Activated naive CD8-positive, alpha-beta T cell treated with anti-CD3 and anti-CD28 coated beads, Interleukin-2, amount 50 U/mL, for 16 hours (primary cell): ENCODE data around the gene DYTN.

Experiments used
- DNase-seq: peaks from one replicate; pipeline ENCODE4 v3.0.0-alpha.2; 2020; ENCODE audit warnings: low read depth, low spot score

Gene DYTN

GRCh38 chr2:206701952-206702605, 16.1 kb downstream of the DYTN start:
- DNase-seq = no peak

- DNase-seq = no peak
These were observed 18.0 kb downstream of the DYTN start for GRCh38 chr2:206700156-206700555.

DNA sequence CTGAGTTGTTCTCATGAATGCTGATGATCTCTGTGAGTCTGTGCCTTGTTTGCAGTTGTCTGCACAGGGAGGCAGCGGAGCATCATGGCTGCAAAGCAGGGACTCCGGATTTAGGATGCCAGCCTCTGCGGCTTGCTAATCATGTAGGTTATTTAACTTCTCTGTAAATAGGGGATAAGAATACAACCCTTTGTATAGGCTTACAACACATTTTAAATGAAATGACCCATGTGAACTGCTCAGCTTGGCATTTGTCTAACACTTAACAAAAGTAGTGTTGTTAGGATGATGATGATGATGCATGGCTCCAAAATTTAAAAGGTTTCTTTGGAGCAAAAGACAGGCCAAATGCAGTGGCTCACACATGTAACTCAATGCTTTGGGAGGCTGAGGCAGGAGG, 19.4 kb downstream of the DYTN start:
- no peak for DNase-seq

DNA sequence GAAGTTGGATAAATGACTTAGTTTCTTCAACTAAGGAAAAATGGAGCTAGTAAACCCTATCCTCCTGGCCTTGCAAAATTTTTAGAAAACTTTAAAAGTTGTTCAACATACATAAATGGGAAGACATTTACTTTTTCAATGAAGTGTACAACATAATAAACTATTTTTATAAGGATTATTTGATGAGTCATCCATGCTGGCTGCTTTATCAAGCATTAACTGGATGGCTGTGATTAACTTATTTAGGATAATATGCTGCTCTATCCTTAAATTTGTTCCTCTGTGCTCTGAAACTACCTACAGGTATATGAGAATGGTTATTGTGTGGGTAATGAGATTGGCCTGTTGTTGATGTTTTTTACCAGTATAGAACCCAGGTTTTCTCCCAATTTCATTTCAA, 21.3 kb downstream of the DYTN start:
- DNase-seq = no peak

- peak; percentile 7 for DNase-seq
These were observed 24.6 kb downstream of the DYTN start for GRCh38 chr2:206693399-206694137.

- no peak for DNase-seq
These were observed 25.2 kb downstream of the DYTN start for GRCh38 chr2:206692971-206693370.

- DNase-seq = no peak
These were observed 29.2 kb downstream of the DYTN start for GRCh38 chr2:206688990-206689389.

DNA sequence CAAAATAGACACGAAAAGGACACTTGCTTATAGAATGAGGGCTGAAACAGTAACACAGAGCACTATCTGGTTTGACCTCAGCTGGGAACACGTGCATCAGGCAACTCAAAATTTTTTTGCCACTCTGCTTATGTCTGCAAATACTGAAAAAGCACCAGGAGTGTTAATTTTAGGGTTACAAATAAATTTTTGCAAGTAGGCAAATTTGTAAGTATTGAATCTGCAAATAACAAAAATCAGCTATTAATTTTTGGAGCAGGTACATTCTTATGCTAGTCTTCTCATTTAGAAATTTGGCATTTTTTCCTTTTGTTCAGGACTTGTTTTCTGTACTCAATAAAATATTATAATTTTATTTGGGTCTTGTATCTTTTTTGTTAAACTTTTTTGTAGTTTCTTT, 29.7 kb downstream of the DYTN start:
- DNase-seq = no peak

DNA sequence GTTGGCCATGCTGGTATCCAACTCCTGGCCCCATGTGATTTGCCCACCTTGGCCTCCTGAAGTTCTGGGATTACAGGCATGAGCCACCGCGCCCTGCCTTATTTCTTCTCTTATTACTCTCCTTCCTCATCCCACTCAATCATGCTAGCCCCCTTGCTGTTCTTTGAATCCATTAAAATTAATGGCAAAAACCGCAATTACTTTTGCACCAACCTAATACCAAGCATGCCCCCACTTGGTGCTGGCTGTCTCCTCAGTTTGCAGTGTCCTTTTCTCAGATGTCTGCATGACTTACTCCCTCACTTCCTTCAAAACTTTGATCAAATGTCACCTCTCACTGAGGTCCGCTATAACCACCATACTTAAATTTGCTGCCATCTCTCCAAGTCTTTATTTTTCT, 34.6 kb downstream of the DYTN start:
- DNase-seq = no peak

DNA sequence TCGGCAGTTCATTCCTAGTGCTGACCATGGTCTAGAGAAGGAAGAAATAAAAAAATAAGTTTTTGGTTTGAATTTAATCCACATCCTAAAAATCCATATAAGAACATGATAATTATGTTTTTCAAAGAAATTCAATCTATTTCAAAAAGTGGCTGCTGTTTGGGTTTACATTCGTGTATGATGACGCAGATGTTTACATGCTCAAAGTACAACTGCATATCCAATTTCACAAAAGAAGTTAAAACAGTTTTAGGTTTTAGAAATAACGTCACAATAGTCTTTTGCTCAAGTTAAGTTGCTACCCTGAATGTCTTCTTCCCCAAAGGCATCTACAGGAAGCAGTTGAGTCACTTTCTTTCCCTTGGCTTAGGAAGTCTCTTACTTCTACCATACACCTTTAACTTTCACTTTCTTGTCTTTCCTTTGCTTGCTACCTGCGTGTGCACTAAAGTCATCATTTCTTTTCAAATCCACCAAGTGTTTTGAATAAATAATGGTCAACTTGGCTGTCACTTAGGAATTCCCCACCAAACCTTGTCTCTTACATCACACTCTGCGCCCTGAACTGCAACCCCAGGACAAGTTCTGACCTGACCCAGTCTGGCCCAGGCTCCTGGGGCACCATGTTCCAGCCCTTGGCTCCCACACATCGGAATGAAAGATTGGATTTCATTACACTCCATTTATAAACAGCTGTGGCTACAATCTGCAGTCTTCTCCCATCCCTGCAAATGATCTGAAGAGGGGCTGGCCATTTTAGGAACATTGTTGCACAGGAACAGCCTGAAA, 47.5 kb downstream of the DYTN start:
- DNase-seq = no peak

DNA sequence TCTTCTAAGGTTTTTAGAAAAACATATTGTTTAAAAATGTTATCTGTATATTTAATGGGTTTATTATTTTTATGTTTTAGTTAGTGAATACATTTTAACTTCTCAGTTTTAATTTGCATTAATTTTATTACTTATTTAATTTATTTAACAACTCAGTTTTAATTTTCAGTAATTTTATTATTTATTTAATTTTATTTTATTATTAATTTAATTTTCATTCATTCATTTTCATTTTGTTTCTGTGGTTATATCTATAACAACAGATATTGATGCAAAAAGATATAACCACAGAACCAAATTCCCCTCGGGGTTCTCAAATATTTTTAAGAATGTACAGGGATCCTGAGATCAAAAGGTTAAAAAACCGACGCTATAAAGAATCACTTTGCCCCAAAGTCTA, 52.9 kb downstream of the DYTN start:
- DNase-seq = no peak

DNA sequence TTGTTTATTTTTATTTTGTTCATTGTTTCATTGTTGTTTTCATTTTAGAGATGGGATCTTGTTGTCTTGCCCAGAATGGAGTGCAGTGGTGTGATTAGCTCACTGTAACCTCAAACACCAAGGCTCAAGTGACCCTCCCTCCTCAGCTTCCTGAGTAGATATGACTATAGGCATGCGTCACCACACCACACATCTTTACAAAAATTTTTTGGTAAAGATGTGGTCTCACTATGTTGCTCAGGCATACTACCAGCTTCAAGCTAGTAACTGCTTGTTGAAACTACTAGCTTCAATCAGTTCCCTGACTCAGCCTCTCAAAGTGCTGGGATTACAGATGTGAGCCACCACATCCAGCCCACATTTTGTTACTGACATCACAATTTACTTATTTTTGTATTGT, 61.1 kb downstream of the DYTN start:
- no peak for DNase-seq

DNA sequence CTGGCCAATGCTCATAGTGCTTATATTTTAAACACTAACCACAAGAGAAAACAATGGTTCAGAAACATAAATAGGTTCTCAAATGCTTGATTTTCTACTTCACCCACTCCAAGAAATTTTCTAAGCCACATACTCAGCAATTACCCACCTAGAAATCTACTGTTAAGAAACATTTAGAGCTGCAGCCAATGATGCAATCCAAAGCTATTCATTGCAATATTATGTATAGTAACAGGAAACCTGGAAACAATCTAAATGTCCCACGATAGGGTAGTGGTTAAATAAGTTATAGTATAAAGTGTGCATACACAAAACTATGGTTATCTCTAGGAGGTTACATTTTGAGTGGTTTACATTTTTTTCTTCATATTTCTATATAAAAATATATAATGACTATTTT, 70.2 kb downstream of the DYTN start:
- DNase-seq = no peak

DNA sequence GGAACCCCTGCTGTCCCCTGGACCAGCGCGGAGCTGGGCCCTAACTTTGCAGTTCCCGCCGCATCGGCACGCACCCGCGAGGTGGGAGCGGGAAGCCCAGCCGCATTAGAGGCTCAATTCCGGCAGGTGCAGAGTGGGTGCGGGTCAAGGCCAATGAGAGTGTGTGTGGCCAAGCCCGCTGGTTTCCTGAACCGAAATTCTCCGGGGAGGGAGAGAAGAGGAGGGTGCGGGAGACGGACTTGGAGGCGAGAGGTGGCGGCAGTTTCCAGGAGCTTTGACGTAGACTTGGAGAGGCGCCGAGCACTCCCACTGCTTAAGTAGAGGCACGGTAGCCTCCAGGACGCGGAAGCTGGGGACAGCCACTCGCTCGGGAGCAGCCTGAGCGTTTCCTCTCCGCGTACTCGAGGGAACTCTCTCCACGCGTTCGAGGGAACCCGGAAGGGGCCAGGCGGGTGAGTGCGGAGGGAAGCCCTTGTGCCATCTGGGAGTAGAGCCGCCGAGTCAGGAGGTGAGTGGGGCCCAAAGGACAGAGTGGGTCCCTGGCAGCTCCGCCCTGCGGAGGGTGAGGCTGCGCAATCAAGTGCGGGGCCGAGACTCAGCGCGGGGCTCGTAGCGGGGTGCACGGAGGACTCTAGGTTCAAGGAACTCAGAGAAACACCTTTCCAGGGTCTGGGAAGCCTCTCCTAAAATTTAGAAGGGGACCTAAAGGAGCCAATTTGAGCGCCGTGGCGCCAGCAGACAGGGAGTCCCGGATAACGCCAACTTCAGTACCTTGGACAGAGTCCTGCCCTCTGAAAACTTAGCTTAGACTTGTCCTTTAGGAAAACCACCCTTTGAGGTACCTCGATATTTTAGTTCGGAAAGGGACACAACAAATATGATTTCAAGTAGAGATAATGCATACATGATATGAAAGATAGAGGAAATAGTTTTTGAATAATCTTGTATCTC, 75.8 kb downstream of the DYTN start, which contains the start of gene FAM237A:
FAM237A (plus strand) TSS at position 413 of the 951 bp plus-strand sequence. CDS start 1,750 bp downstream, outside the sequence.
- no peak for DNase-seq

DNA sequence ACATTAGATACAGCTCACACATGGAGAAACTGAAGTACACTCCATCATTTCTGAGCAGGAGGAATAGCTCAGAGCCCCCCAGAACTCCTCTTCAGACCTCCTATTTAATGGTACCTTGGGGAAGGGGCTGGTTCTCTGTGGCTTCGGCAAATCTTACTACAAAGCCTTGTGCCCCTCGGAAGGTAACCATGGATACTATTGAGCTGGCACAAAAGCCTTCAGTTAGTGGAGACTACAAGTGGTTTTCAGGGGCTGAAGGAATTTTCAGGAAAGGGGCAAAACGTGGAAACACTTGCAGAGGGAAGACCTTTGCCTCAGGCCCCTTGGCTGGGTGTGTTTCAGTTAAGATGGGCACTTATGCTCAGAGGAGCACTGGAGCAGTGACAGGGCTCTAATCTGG, 77.0 kb downstream of the DYTN start:
- DNase-seq = no peak

- DNase-seq = no peak
These were observed 78.6 kb downstream of the DYTN start for GRCh38 chr2:206639636-206640035.

DNA sequence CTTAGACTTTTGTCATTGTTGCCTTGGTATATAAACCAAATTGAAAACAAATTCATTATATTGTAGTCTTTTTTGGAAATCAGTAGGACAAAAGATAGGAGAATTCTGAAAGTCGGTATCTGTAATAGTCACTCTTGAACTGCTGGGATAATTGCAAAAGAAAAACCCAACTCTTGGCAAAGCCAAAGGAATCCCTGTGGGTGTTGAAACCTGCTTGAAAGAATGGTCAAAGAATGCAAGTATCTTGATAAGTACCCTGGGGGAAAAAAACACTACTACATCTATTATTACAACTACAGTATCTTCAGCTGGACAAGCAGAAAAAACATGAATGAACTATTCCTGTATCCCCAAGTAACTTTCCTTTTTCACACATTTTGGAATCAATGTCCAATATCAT, 83.2 kb downstream of the DYTN start:
- no peak for DNase-seq

DNA sequence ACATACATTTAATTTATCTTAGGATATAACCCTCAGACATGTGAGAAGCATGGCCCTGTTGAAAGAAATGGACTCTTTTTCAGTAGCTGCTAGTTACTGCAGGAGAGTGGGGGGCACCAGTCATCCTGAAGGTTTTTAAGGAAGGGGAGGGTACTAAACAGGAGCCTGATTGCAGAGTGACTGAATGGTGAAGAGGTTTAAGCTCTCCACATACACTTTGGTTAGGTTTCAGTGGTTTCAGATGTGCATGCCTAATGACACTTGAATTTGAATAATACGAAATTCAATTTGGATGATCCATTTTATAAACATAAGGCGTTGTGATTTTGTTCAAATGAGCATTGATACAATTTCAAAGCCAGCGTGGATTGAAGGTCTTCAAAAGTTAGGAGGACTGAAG, 86.9 kb downstream of the DYTN start:
- no peak for DNase-seq

- no peak for DNase-seq
These were observed 90.6 kb downstream of the DYTN start for GRCh38 chr2:206627632-206628031.

- no peak for DNase-seq
These were observed 92.1 kb downstream of the DYTN start for GRCh38 chr2:206626108-206626507.

DNA sequence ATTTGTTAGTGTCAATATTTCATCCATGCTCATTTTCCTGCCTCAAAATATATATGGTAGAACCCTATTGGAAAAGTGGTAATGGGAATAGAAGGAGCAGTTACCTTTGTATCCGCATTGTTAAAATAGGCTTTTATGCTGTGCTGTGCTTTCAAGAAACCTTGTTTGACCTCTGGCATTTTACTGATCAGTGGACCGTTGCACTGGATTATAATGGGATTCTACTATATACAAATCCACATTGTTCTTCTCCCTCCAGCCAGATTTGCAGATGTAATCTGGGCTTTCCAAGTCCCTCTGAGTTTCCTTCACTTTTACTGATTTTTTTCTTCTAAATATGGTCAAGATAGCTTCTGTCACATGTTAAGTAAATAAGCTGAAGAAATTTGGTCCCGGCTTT, 99.2 kb downstream of the DYTN start:
- DNase-seq = no peak
